ENCODE results near the gene ADNP.

Gene ADNP

DNA sequence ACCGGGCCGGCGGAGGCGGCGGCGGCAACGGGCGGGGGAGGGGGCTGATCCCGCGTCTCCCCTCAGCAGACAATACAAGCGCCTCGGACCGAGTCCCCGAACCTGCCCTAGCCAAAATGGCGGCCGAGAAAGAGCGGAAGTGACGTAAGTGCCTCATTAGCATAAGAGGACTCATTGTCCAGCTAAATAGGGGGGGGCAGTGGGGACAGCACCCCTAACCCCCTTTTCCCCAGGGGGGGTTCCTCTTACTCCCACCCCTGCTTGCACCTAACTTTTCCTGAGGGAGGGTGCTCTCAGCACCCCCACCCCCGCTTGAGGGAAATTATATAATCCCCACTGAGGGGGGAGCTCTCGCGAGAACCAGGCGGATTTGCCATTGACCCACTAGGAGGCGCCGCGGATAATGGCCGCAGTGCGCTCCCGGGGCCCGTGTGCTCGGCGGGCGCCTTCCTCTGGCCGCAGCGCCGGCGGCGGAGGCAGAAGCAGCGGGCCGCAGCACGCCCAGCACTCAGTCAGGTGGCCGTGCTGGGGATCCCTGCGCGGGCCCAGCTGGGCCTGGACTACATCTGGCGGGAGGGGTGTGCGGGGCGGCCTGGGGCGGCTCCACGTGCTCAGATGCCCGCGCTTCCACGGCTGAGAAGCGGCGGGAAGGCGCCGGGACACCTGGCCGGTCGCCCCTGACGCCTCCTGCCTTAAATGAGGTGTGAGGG lies at the start of gene ADNP:
Gene ADNP, minus strand, starts transcription at position 132 of the 710 bp plus-strand sequence. CDS start 27,441 bp downstream, outside the sequence.
- in situ Hi-C loops (cut with MboI; ENCODE audit: low sequenced_read_pairs), result no loop called here

DNA sequence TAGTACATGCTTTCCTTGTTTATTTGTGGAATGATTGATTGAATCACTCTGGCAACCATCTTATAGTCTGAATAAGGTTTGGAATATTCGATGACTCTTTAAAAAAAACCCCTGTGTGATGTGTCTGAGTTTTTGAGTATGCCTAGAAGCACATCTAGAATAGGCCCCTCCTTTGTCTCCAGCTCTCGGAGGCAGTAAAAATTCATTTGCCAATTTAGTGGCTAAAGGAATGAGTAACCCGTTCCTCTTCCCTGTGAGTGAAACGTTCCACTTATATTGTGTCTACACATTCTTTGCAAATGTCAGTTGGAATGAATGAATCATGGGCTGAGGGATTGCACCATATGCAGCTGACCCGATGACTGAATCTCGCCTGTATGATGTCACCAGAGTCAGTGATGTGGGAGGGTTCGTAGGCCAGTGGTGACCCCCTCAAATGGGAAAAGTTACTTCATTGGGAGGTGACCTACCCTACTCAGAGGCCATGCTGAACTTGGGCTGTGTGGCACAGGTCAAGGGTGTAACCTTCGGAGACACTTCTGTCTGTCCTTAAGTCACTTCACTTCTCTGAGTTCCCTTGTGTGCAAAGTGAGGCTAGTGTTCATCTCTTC lies 48.9 kb upstream of the ADNP start:
- in situ Hi-C loops (cut with MboI; ENCODE audit: low sequenced_read_pairs), result loop anchor here (10.0 to 25.0 kb wide), 2 partner anchors 335 to 632 kb away; no protein-coding TSS in a partner anchor

DNA sequence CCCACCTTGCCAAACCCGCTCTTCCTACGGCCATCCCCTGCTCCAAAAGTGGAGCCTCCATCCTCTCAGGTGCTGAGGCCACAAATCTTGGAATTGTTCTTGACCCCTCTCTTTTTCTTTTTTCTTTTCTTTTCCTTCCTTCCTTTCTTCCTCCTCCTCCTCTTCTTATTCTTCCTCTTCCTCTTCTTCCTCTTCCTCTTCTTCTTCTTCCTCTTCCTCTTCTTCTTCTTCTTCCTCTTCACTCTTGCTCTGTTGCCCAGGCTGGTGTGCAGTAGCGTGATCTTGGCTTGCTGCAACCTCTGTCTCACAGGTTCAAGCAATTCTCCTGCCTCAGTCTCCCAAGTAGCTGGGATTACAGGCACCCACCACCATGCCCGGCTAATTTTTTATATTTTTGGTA lies 47.3 kb upstream of the ADNP start:
- in situ Hi-C loops (cut with MboI; ENCODE audit: low sequenced_read_pairs), result loop anchor here (25.0 kb wide), 1 partner anchor 634 kb away; no protein-coding TSS in a partner anchor

GRCh38 chr20:50977066-50978021 lies 46.1 kb upstream of the ADNP start:
- in situ Hi-C loops (cut with MboI; ENCODE audit: low sequenced_read_pairs), result loop anchor here (25.0 kb wide), 1 partner anchor 635 kb away; no protein-coding TSS in a partner anchor

DNA sequence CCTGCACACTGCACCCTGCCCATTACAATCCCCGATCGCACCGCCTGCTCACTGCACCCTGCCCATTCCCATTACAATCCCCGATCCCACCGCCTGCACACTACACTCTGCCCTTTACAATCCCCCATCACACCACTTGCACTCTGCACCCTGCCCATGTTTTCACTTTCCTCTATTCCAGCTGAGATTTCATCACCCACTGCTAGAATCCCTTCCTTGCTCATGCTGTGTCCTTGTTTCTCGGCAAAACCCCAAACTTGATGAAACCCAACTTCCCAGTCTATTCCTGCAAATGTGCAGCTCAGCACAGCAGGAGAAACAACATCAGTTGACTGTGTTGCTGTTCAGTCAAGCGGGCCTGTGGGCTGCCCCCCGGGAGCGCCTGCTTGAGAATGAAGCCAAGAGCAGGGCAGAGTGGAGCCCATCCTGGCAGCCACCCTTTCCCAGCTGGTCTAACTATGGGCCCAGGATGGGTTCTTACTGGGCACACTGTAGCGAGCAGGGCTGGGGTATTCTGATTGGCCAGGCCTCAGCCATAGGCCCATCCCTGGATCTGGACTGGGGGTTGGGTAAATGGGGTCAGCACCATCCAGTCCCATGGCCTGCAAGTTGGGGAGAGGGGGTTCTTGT lies 44.6 kb upstream of the ADNP start:
- in situ Hi-C loops (cut with MboI; ENCODE audit: low sequenced_read_pairs), result loop anchor here (25.0 kb wide), 1 partner anchor 636 kb away; no protein-coding TSS in a partner anchor

DNA sequence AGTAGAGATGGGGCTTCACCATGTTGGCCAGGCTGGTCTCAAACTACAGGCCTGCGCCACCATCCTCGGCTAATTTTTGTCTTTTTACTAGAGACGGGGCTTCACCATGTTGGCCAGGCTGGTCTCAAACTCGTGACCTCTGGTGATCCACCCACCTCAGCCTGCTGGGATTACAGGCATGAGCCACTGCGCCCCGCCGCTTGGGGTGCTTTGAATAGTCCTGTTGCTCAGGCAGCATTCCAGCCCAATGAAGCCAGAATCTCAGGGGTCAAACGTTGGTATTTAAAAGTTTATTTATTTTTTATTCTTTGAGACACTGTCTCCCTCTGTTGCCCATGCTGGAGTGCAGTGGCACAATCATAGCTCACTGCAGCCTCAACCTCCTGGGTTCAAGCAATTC lies 38.7 kb upstream of the ADNP start:
- in situ Hi-C loops (cut with MboI; ENCODE audit: low sequenced_read_pairs), result no loop called here

GRCh38 chr20:50969435-50969834 lies 38.2 kb upstream of the ADNP start:
- in situ Hi-C loops (cut with MboI; ENCODE audit: low sequenced_read_pairs), result no loop called here

GRCh38 chr20:50968289-50968688 lies 37.1 kb upstream of the ADNP start:
- in situ Hi-C loops (cut with MboI; ENCODE audit: low sequenced_read_pairs), result no loop called here

DNA sequence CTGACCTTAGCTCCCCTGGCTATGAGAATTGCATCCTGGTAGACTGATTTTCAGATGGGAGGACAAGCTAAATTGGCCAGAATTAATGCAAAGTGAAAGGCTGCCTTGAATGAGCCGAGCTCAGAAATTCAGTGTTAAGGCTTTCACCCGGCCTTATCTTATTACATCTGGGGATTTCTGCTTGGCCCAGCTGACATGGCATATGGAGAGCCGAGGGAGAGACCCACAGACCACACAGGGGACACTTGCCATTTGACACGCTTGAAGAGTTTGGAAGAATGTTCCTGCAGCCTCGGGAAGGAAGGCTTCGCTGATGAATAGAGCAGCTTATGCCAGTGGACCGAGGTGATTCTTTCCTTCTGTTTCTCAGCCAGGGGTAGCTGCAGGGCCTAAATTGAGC lies 36.3 kb upstream of the ADNP start:
- in situ Hi-C loops (cut with MboI; ENCODE audit: low sequenced_read_pairs), result no loop called here

DNA sequence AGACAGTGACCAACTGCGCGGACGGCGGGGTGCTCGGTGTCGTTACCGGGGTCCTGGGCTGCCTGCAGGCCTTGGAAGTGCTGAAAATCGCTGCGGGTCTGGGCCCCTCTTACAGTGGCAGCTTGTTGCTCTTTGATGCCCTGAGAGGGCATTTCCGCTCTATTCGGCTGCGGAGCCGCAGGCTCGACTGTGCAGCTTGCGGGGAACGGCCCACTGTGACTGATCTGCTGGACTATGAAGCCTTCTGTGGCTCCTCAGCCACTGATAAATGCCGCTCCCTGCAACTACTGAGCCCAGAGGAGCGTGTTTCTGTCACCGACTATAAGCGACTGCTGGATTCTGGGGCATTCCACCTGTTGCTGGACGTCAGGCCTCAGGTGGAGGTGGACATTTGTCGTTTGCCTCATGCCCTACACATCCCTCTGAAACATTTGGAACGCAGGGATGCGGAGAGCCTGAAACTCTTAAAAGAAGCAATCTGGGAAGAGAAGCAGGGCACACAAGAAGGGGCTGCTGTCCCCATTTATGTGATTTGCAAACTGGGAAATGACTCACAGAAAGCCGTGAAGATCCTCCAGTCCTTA lies 28.4 kb upstream of the ADNP start:
- in situ Hi-C loops (cut with MboI; ENCODE audit: low sequenced_read_pairs), result no loop called here

DNA sequence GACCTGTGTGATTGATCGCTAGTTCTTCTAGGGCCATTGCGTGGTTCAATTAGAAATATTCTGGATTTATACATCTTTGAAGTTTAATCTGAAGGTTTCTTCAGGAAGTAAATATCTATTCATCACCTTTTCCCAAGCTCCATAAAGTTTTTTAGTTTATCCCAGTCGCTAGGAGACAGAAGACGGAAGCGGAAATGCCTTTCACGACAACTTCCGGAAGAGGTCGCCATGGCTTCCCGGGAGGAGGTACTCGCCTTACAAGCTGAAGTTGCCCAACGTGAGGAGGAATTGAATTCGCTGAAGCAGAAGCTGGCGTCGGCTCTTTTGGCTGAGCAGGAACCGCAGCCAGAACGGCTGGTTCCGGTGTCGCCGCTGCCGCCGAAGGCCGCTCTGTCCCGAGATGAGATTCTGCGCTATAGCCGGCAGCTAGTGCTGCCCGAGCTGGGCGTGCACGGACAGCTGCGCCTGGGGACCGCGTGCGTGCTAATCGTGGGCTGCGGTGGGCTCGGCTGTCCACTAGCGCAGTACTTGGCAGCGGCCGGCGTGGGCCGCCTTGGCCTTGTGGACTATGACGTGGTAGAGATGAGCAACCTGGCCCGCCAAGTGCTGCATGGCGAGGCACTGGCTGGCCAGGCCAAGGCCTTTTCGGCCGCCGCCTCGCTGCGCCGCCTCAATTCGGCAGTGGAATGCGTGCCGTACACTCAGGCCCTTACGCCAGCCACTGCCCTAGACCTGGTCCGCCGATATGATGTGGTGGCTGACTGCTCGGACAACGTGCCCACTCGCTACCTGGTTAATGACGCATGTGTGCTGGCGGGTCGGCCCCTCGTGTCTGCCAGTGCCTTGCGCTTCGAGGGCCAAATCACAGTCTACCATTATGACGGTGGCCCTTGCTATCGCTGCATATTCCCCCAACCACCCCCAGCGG lies 27.6 kb upstream of the ADNP start, which contains the start of gene MOCS3:
Gene MOCS3, plus strand, starts transcription at position 204 of the 928 bp plus-strand sequence. Its CDS starts 25 bp downstream, at position 229.
- in situ Hi-C loops (cut with MboI; ENCODE audit: low sequenced_read_pairs), result no loop called here

DNA sequence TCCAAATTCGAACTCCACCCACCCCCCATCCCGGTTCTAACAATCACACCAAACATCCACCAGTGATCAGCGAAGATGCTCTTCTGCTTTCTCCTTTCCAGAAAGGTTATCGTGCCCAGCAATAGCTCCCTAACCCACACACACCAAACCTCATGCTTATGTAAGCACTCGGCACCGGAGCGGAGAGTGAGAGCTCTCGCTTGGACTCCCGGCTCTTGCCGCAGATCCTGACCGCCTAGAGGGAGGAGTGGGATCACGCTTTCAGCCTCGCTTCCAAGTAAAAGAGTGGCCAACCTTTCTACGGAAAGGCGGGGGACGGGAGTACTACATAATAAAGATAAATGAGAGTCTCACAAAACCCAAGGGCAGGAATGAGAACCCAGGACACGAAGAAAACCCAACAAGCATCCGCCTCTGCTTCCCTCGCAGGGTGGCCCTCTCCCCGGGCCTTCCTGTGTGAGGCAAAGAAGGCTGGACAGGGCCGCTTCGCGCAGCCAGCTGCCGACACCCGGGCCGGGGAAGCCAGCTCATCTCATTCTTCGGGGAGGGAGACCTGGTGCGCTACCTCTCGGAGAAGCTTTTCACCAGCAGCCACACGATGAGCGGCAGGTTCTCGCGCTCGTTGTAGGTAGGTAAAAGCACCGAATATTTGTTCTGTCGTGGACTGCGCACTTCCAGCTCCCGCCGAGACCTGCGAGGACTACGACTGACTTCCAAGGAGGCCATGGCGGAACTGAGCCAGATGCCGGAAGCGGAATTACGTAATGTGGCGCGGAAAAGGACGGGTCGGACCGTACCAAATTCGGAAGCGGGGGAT lies 26.8 kb upstream of the ADNP start, which contains the start of gene DPM1:
Gene DPM1, minus strand, starts transcription at position 735 of the 817 bp plus-strand sequence. Its CDS starts 9 bp downstream, at position 726.
- in situ Hi-C loops (cut with MboI; ENCODE audit: low sequenced_read_pairs), result no loop called here

- in situ Hi-C loops (cut with MboI; ENCODE audit: low sequenced_read_pairs), result no loop called here
Measured at GRCh38 chr20:50957276-50957675, 26.0 kb upstream of the ADNP start.

DNA sequence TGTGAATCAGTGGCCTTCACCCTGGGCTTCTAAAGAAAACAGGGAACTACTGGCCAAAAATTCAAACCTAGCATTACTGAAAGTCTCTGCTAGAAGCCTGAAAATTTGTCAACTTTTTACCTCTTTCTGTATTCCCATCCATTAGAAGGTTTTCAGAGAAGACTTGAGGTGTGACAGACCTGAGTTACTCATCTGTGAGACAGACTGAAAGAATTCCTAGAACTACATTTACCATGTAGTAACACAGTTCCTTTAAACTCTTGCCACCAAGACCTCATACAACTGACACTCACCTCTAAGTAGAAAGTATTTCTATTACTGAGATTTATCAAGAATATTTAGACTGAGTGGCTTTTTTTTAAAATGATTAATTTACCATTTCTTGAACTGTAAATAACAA lies 22.6 kb upstream of the ADNP start:
- in situ Hi-C loops (cut with MboI; ENCODE audit: low sequenced_read_pairs), result no loop called here

DNA sequence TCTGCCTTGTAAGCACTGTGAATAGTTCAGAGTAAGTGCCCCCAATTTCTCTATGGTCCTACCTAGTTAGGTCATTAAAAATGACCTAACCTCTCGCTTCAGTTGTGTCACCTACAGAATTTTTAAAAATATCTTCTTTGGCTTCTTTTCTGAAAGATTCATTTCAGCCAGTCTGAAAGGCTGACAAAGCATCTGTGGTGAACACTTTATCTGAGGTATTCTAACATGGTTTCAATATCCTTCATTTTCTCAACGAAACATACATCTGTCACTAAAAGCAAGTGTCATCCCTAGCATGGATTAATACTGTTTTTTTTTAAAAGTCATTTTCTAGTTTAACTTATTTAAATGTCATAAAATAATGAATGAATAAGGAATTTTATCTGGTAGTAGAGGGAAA lies 22.0 kb upstream of the ADNP start:
- in situ Hi-C loops (cut with MboI; ENCODE audit: low sequenced_read_pairs), result no loop called here

GRCh38 chr20:50948132-50948785 lies 17.0 kb upstream of the ADNP start:
- in situ Hi-C loops (cut with MboI; ENCODE audit: low sequenced_read_pairs), result no loop called here

- in situ Hi-C loops (cut with MboI; ENCODE audit: low sequenced_read_pairs), result no loop called here
Measured at GRCh38 chr20:50943069-50943468, 11.8 kb upstream of the ADNP start.

GRCh38 chr20:50933589-50933988 lies 2.4 kb upstream of the ADNP start:
- in situ Hi-C loops (cut with MboI; ENCODE audit: low sequenced_read_pairs), result no loop called here
